Measurements from ENCODE around the gene DBP.

The DBP gene

GRCh38 chr19:48630296-48631063 lies 6.7 kb downstream of the DBP start:
- no peak for TF ChIP-seq CTCF (IDR thresholded peaks at IDR 0.05; ENCODE audit: insufficient read depth, low read depth, low read length, missing control alignments)
- H3K4me3 ChIP-seq (ENCODE audit: low read depth, low read length), result no peak overlapping the region
- DNase-seq (ENCODE audit: low read depth), result no peak

- DNase-seq (ENCODE audit: low read depth), result peak; percentile 25
- TF ChIP-seq CTCF (IDR thresholded peaks at IDR 0.05; ENCODE audit: insufficient read depth, low read depth, low read length, missing control alignments), result no peak
- no peak overlapping the region for H3K4me3 ChIP-seq (ENCODE audit: low read depth, low read length)
These were observed 7.4 kb downstream of the DBP start for GRCh38 chr19:48629599-48630295.

DNA sequence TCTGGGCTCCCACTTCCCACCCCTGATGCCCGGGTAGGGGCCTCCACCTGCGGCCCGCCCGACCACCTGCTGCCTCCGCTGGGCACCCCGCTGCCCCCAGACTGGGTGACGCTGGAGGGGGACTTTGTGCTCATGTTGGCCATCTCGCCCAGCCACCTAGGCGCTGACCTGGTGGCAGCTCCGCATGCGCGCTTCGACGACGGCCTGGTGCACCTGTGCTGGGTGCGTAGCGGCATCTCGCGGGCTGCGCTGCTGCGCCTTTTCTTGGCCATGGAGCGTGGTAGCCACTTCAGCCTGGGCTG lies 7.9 kb downstream of the DBP start:
- DNase-seq (ENCODE audit: low read depth), result no peak
- no peak overlapping the region for H3K4me3 ChIP-seq (ENCODE audit: low read depth, low read length)
- no peak for TF ChIP-seq CTCF (IDR thresholded peaks at IDR 0.05; ENCODE audit: insufficient read depth, low read depth, low read length, missing control alignments)

- DNase-seq (ENCODE audit: low read depth), result no peak
- no peak overlapping the region for H3K4me3 ChIP-seq (ENCODE audit: low read depth, low read length)
- no peak for TF ChIP-seq CTCF (IDR thresholded peaks at IDR 0.05; ENCODE audit: insufficient read depth, low read depth, low read length, missing control alignments)
These were observed 8.5 kb downstream of the DBP start for GRCh38 chr19:48628486-48629296.

- DNase-seq (ENCODE audit: low read depth), result no peak
- no peak overlapping the region for H3K4me3 ChIP-seq (ENCODE audit: low read depth, low read length)
- TF ChIP-seq CTCF (IDR thresholded peaks at IDR 0.05; ENCODE audit: insufficient read depth, low read depth, low read length, missing control alignments), result no peak
These were observed 9.3 kb downstream of the DBP start for GRCh38 chr19:48627865-48628314.

DNA sequence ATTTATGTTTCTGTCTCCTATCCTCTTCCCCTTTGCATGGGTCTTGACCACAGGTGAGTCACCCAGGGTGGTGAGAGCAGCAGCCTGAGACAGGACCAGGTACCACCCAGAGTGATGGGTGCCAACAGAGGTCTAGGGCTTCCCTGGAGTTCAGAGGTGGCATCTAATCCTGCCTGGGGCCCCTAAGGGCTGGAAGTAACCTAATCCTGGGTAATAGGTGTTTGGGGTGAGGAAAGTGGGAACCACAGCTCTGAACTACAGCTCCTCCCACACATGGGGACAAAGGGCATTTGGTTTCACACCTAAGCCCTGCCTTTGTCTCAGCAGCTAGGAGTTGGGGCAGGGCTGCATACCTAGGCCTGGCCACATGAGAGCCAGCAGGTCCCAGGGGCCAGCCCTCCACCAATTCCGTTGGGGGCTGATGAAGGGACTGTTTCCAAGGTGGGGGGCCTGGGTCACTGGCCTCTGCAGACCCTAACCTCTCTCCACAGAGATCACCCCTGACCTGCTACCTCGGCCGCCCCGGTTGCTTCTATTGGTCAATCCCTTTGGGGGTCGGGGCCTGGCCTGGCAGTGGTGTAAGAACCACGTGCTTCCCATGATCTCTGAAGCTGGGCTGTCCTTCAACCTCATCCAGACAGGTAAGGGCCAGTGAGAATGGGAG lies 9.8 kb downstream of the DBP start:
- no peak for TF ChIP-seq CTCF (IDR thresholded peaks at IDR 0.05; ENCODE audit: insufficient read depth, low read depth, low read length, missing control alignments)
- no peak overlapping the region for H3K4me3 ChIP-seq (ENCODE audit: low read depth, low read length)
- no peak for DNase-seq (ENCODE audit: low read depth)

Data from GM12865 (cell line).